HG03066 (cell line): ENCODE results near the gene PALD1.

ENCODE experiments used
- ATAC-seq: cut with Tn5 transposase; IDR thresholded peaks from one replicate; pipeline ENCODE4 v1.9.1; 2021; ENCODE audit warnings: low read depth; ENCODE audit not compliant: unreplicated experiment

The PALD1 gene

GRCh38 chr10:70551466-70551865 lies 72.9 kb downstream of the PALD1 start:
- ATAC-seq: no peak

GRCh38 chr10:70551971-70552422 lies 73.4 kb downstream of the PALD1 start:
- no peak for ATAC-seq

GRCh38 chr10:70552586-70552985 lies 74.0 kb downstream of the PALD1 start:
- no peak for ATAC-seq

- no peak for ATAC-seq
Measured at GRCh38 chr10:70555371-70555770, 76.8 kb downstream of the PALD1 start.

GRCh38 chr10:70557086-70557845 lies 78.7 kb downstream of the PALD1 start:
- no peak for ATAC-seq

- no peak for ATAC-seq
Measured at GRCh38 chr10:70557876-70558275, 79.3 kb downstream of the PALD1 start.

- ATAC-seq: no peak
Measured at GRCh38 chr10:70558295-70558694, 79.7 kb downstream of the PALD1 start.

GRCh38 chr10:70558871-70559810 lies 80.6 kb downstream of the PALD1 start:
- ATAC-seq: no peak

GRCh38 chr10:70559861-70560260 lies 81.3 kb downstream of the PALD1 start:
- ATAC-seq: no peak

- no peak for ATAC-seq
Measured at GRCh38 chr10:70560511-70560941, 82.0 kb downstream of the PALD1 start.

GRCh38 chr10:70561070-70561469 lies 82.5 kb downstream of the PALD1 start:
- no peak for ATAC-seq

- no peak for ATAC-seq
Measured at GRCh38 chr10:70561558-70561957, 83.0 kb downstream of the PALD1 start.

GRCh38 chr10:70562036-70562755 lies 83.6 kb downstream of the PALD1 start:
- no peak for ATAC-seq

GRCh38 chr10:70563230-70563629 lies 84.7 kb downstream of the PALD1 start:
- ATAC-seq: no peak

- ATAC-seq: no peak
Measured at GRCh38 chr10:70564113-70564725, 85.7 kb downstream of the PALD1 start.

GRCh38 chr10:70564901-70565351 lies 86.4 kb downstream of the PALD1 start:
- ATAC-seq: no peak

- ATAC-seq: no peak
Measured at GRCh38 chr10:70565556-70566514, 87.3 kb downstream of the PALD1 start.

GRCh38 chr10:70566515-70567290 lies 88.1 kb downstream of the PALD1 start:
- ATAC-seq: no peak
